DND-41 (cell line): ENCODE data around the gene DIO1.

Experiments used
- ATAC-seq: fragments of 200-7000 bp; cut with Tn5 transposase; 3 replicates; pipeline ENCODE4 v1.9.1; 2021; ENCODE audit warnings: low read depth; ENCODE audit not compliant: insufficient read depth
- DNase-seq: peaks from one replicate; pipeline ENCODE4 v3.0.0-alpha.2; 2020
- H2AFZ ChIP-seq: 2 replicates; pipeline ENCODE4 v1.6.0; 2012; ENCODE audit warnings: low read depth, low read length
- H3K27ac ChIP-seq: 2 replicates; pipeline ENCODE4 v1.5.1; 2012; ENCODE audit warnings: low read length, inconsistent platforms
- H3K27me3 ChIP-seq: fragments of 200-600 bp; sonication (generic); 2 replicates; pipeline ENCODE4 v1.6.0; 2012; ENCODE audit warnings: low read length, mild to moderate bottlenecking, inconsistent platforms; ENCODE audit not compliant: insufficient read depth, poor library complexity
- H3K36me3 ChIP-seq: 2 replicates; pipeline ENCODE4 v1.5.1; 2012; ENCODE audit warnings: low read length, inconsistent platforms; ENCODE audit not compliant: insufficient read depth
- H3K4me1 ChIP-seq: 2 replicates; pipeline ENCODE4 v1.5.1; 2012; ENCODE audit warnings: mild to moderate bottlenecking, low read length; ENCODE audit not compliant: insufficient read depth
- H3K4me2 ChIP-seq: 2 replicates; pipeline ENCODE4 v1.6.0; 2012; ENCODE audit warnings: mild to moderate bottlenecking, moderate library complexity, low read length, inconsistent platforms; ENCODE audit not compliant: insufficient read depth
- H3K4me3 ChIP-seq, 2 experiments: fragments of 200-600 bp in 1 of 2; shearing (Covaris generic) in 1 of 2; 2 replicates each; pipeline ENCODE4 v1.5.1; 2012 to 2016; ENCODE audit warnings: inconsistent platforms in 2 of 2, low read length in 2 of 2, mild to moderate bottlenecking in 2 of 2, low read depth in 1 of 2, moderate library complexity in 1 of 2
- H3K79me2 ChIP-seq: 2 replicates; pipeline ENCODE4 v1.6.0; 2012; ENCODE audit warnings: low read length, inconsistent platforms; ENCODE audit not compliant: insufficient read depth
- H3K9ac ChIP-seq: 2 replicates; pipeline ENCODE4 v1.6.0; 2012; ENCODE audit warnings: low read depth, mild to moderate bottlenecking, inconsistent platforms, low read length, moderate library complexity
- H3K9me3 ChIP-seq: 2 replicates; pipeline ENCODE4 v1.5.1; 2012; ENCODE audit warnings: low read length, moderate library complexity, mild to moderate bottlenecking, inconsistent platforms; ENCODE audit not compliant: insufficient read depth, severe bottlenecking
- H4K20me1 ChIP-seq: 2 replicates; pipeline ENCODE4 v1.6.0; 2012; ENCODE audit warnings: low read length; ENCODE audit not compliant: insufficient read depth
- EZH2 ChIP-seq: IDR thresholded peaks from 3 replicates; pipeline ENCODE4 v1.6.1; 2012; ENCODE audit warnings: borderline replicate concordance, low read depth, mild to moderate bottlenecking, moderate library complexity, low read length, inconsistent platforms; ENCODE audit not compliant: severe bottlenecking
- TF ChIP-seq, protein P1 (sequence below): IDR thresholded peaks from 2 replicates; pipeline ENCODE4 v1.5.1; 2012; ENCODE audit warnings: borderline replicate concordance, low read length, moderate library complexity, mild to moderate bottlenecking; ENCODE audit not compliant: poor library complexity, severe bottlenecking; ENCODE audit errors: extremely low read depth

The DIO1 gene

GRCh38 chr1:53936430-53936829 is 42.4 kb downstream of the DIO1 start:
- Histone ChIP-seq H3K36me3 (peaks cover 62% of the 10 kb centered on the region), H3K27me3 (no peaks in the 10 kb centered on the region), H4K20me1 (no peaks in the 10 kb centered on the region), H3K4me3 (no peak overlapping the region), H3K4me2 (no peak overlapping the region), H3K79me2 (peaks cover 54% of the 10 kb centered on the region), H3K9me3 (peaks cover 15% of the 10 kb centered on the region), H3K4me1 (peaks cover 8% of the 10 kb centered on the region), H3K27ac (no peak overlapping the region), H3K9ac (no peak overlapping the region), H2AFZ (no peak overlapping the region)
- no peak for ATAC-seq
- DNase-seq = no peak
- no peak for TF ChIP-seq EZH2
- TF ChIP-seq, protein P1, sequence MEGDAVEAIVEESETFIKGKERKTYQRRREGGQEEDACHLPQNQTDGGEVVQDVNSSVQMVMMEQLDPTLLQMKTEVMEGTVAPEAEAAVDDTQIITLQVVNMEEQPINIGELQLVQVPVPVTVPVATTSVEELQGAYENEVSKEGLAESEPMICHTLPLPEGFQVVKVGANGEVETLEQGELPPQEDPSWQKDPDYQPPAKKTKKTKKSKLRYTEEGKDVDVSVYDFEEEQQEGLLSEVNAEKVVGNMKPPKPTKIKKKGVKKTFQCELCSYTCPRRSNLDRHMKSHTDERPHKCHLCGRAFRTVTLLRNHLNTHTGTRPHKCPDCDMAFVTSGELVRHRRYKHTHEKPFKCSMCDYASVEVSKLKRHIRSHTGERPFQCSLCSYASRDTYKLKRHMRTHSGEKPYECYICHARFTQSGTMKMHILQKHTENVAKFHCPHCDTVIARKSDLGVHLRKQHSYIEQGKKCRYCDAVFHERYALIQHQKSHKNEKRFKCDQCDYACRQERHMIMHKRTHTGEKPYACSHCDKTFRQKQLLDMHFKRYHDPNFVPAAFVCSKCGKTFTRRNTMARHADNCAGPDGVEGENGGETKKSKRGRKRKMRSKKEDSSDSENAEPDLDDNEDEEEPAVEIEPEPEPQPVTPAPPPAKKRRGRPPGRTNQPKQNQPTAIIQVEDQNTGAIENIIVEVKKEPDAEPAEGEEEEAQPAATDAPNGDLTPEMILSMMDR = no peak

- no peak for DNase-seq
Measured at GRCh38 chr1:53938136-53938830, 44.3 kb downstream of the DIO1 start.

GRCh38 chr1:53942127-53942957 is 48.4 kb downstream of the DIO1 start:
- H3K4me2 ChIP-seq = peak overlapping the region; percentile 98
- ATAC-seq (no peak), DNase-seq (no peak)
- H3K27me3 ChIP-seq = no peaks in the 10 kb centered on the region
- H3K27ac ChIP-seq = peak overlapping the region; percentile 3; the same call in 1 of the 2 replicates
- no peak overlapping the region for H3K9ac ChIP-seq
- TF ChIP-seq, protein P1 = no peak
- TF ChIP-seq EZH2 = no peak
- no peak overlapping the region for H2AFZ ChIP-seq
- H4K20me1 ChIP-seq = peaks cover 4% of the 10 kb centered on the region; the same call in 1 of the 2 replicates
- no peaks in the 10 kb centered on the region for H3K9me3 ChIP-seq
- H3K79me2 ChIP-seq = peaks cover 82% of the 10 kb centered on the region
- H3K36me3 ChIP-seq = peaks cover 23% of the 10 kb centered on the region
- no peak overlapping the region for H3K4me3 ChIP-seq
- H3K4me1 ChIP-seq = peaks cover 46% of the 10 kb centered on the region

More at GRCh38 chr1:53938136-53938830, 44.3 kb downstream of the DIO1 start:
- Histone ChIP-seq H3K9ac (no peak overlapping the region), H2AFZ (no peak overlapping the region), H3K79me2 (peaks cover 68% of the 10 kb centered on the region), H3K27ac (no peak overlapping the region), H3K4me3 (no peak overlapping the region), H4K20me1 (no peaks in the 10 kb centered on the region), H3K4me1 (peaks cover 23% of the 10 kb centered on the region), H3K4me2 (no peak overlapping the region), H3K27me3 (no peaks in the 10 kb centered on the region), H3K36me3 (peaks cover 56% of the 10 kb centered on the region), H3K9me3 (peaks cover 12% of the 10 kb centered on the region)
- TF ChIP-seq EZH2 = no peak
- TF ChIP-seq, protein P1 = no peak
- no peak for ATAC-seq
